ENCODE measurements around the gene NPBWR2. TPM values are rescaled to one million over a fixed set of nuclear protein-coding genes. Genes with fewer than 3 reads are reported as not detected.
"Not testable (repeated sequence)": the region's sequence is repeated elsewhere in the genome, so short reads cannot be mapped to it uniquely, and the experiment has no call there.

Gene NPBWR2
- total RNA-seq, 1 donor from 2014 or later = not detected

GRCh38 chr20:64119301-64119680 lies 11.9 kb upstream of the NPBWR2 start:
- TF ChIP-seq CTCF (IDR thresholded peaks at IDR 0.05; ENCODE audit: partially characterized antibody, unreplicated experiment) = no peak
- H3K27ac Mint-ChIP-seq (ENCODE audit: unreplicated experiment) = no peak overlapping the region
- peaks cover 2% of the 10 kb centered on the region for H3K27me3 Mint-ChIP-seq (ENCODE audit: unreplicated experiment)
- no peaks in the 10 kb centered on the region for H3K9me3 Mint-ChIP-seq (ENCODE audit: unreplicated experiment)
- H3K4me1 Mint-ChIP-seq (ENCODE audit: low read depth, unreplicated experiment) = no peaks in the 10 kb centered on the region
- peak; percentile 12 for DNase-seq
- no peaks in the 10 kb centered on the region for H3K36me3 Mint-ChIP-seq (ENCODE audit: unreplicated experiment)
- H3K4me3 Mint-ChIP-seq (ENCODE audit: unreplicated experiment) = no peak overlapping the region

GRCh38 chr20:64117432-64117777 lies 10.0 kb upstream of the NPBWR2 start:
- H3K36me3 Mint-ChIP-seq (ENCODE audit: unreplicated experiment); H3K9me3 Mint-ChIP-seq (ENCODE audit: unreplicated experiment); H3K4me1 Mint-ChIP-seq (ENCODE audit: low read depth, unreplicated experiment); DNase-seq; H3K27ac Mint-ChIP-seq (ENCODE audit: unreplicated experiment); H3K4me3 Mint-ChIP-seq (ENCODE audit: unreplicated experiment); H3K27me3 Mint-ChIP-seq (ENCODE audit: unreplicated experiment): not testable (repeated sequence)

- H3K27me3 Mint-ChIP-seq (ENCODE audit: unreplicated experiment) = peaks cover 5% of the 10 kb centered on the region
- H3K4me3 Mint-ChIP-seq (ENCODE audit: unreplicated experiment) = no peak overlapping the region
- H3K9me3 Mint-ChIP-seq (ENCODE audit: unreplicated experiment) = no peaks in the 10 kb centered on the region
- no peaks in the 10 kb centered on the region for H3K36me3 Mint-ChIP-seq (ENCODE audit: unreplicated experiment)
- peak; percentile 16 for DNase-seq
- peaks cover 9% of the 10 kb centered on the region for H3K4me1 Mint-ChIP-seq (ENCODE audit: low read depth, unreplicated experiment)
- H3K27ac Mint-ChIP-seq (ENCODE audit: unreplicated experiment) = no peak overlapping the region
- no peak for TF ChIP-seq CTCF (IDR thresholded peaks at IDR 0.05; ENCODE audit: partially characterized antibody, unreplicated experiment)
These were observed 9.4 kb upstream of the NPBWR2 start for GRCh38 chr20:64116541-64117431.

DNA sequence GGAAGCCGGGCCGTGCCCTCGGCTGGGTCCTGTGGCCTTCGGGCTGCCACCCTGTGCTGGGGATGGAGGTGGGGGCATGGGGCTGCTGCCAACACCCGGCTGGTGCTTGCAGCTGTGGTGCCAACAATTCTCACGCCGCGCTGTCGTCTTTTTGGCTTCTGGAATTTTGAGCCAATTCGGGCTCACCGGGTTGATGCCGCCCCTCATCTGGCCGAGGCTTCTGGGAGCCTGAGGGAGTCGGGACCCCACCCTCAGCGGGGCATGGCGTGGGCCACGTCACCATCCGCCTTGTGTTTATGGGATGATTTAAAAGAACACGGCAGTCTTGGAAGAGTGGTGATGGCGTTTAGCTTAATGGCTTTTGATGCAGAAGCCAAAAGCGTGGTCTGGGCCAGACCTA lies 8.7 kb upstream of the NPBWR2 start:
- Mint-ChIP-seq H3K36me3 (ENCODE audit: unreplicated experiment) (no peaks in the 10 kb centered on the region), H3K4me3 (ENCODE audit: unreplicated experiment) (no peak overlapping the region), H3K27ac (ENCODE audit: unreplicated experiment) (no peak overlapping the region), H3K4me1 (ENCODE audit: low read depth, unreplicated experiment) (peaks cover 11% of the 10 kb centered on the region), H3K27me3 (ENCODE audit: unreplicated experiment) (peaks cover 5% of the 10 kb centered on the region), H3K9me3 (ENCODE audit: unreplicated experiment) (peaks cover 2% of the 10 kb centered on the region)
- TF ChIP-seq CTCF (IDR thresholded peaks at IDR 0.05; ENCODE audit: partially characterized antibody, unreplicated experiment) = no peak
- no peak for DNase-seq

DNA sequence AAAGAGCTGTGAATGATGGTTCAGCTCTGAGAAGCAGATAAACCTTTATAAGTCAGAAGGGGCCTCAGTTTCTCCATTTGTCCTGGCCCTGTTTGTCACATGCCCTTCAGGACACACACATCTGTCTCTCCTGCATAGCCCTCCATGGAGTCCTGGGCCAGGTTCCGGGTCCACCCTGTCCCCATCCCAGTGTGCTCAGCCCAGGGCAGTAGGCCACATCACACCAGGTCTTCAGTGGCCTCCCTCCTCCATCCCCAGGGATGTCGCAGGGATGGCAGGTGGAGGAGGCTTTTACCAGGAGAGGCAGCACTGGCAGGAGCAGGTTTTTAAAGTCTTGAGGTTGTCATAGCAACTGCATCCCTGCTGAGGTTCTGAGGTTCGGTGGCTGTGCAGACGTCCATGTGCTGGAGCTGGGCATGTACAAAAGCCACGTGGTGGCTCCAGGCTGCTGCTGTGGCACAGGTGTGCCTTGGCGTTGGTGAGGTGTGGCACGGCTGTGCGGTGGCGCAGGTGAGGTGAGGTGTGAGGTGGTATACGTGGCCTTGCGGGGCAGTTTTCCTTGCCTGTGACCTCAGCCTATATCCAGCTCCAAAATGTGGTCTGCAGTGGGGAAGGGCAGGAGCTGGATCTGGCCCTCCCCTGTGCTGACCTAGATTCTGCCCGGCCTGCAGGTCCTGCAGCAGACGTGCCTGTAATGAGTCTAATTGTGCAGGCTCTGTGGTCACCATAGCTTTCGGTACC lies 8.0 kb upstream of the NPBWR2 start:
- Mint-ChIP-seq H3K4me1 (ENCODE audit: low read depth, unreplicated experiment) (peaks cover 11% of the 10 kb centered on the region), H3K9me3 (ENCODE audit: unreplicated experiment) (peaks cover 3% of the 10 kb centered on the region), H3K36me3 (ENCODE audit: unreplicated experiment) (no peaks in the 10 kb centered on the region), H3K27ac (ENCODE audit: unreplicated experiment) (no peak overlapping the region), H3K27me3 (ENCODE audit: unreplicated experiment) (peaks cover 5% of the 10 kb centered on the region), H3K4me3 (ENCODE audit: unreplicated experiment) (no peak overlapping the region)
- no peak for TF ChIP-seq CTCF (IDR thresholded peaks at IDR 0.05; ENCODE audit: partially characterized antibody, unreplicated experiment)
- DNase-seq = peak; percentile 13
